Spinal cord (tissue), 10 donors: ENCODE measurements around the gene RNF13. TPM values are rescaled to one million over a fixed set of nuclear protein-coding genes. Genes with fewer than 3 reads are reported as not detected.

Experiments used
- DNase-seq, 6 donors: peaks; one replicate each; pipeline versions ENCODE4 v3.0.0 to v3.0.0-alpha.2; 2013 to 2015; ENCODE audit warnings: low spot score in 6 of 6, low read depth in 4 of 6
- H3K27ac ChIP-seq: one replicate; pipeline ENCODE4 v1.5.1; 2013; ENCODE audit warnings: low read depth, low read length, control low read depth
- H3K27me3 ChIP-seq: one replicate; pipeline ENCODE4 v1.6.1; 2013; ENCODE audit warnings: low read length; ENCODE audit not compliant: control insufficient read depth, insufficient read depth
- H3K36me3 ChIP-seq: one replicate; pipeline ENCODE4 v1.6.1; 2013; ENCODE audit warnings: low read length; ENCODE audit not compliant: control insufficient read depth, insufficient read depth
- H3K4me1 ChIP-seq: one replicate; pipeline ENCODE4 v1.6.1; 2013; ENCODE audit warnings: low read length; ENCODE audit not compliant: control insufficient read depth, insufficient read depth
- H3K4me3 ChIP-seq: one replicate; pipeline ENCODE4 v1.5.1; 2013; ENCODE audit warnings: low read depth, low read length, control low read depth
- H3K9me3 ChIP-seq: one replicate; pipeline ENCODE4 v1.6.1; 2013; ENCODE audit warnings: low read length; ENCODE audit not compliant: control insufficient read depth, insufficient read depth
- WGBS: methylation state at CpG from one replicate; pipeline ENCODE4 v1.1.5; 2013; ENCODE audit warnings: missing lambda C conversion rate; ENCODE audit not compliant: insufficient coverage; 5-methylcytosine and 5-hydroxymethylcytosine counted together
- polyA plus RNA-seq, 2 donors: library from polyadenylated mRNA; unstranded; fragments of 120-200 nt; gene quantifications; one replicate each; pipeline ENCODE4 v1.2.1, GENCODE V29; 2013; ENCODE audit not compliant: insufficient read length in 2 of 2
- total RNA-seq, 2 donors: library from RNA; depleted of rRNA in 1 of 2; stranded (reverse); fragments of 120-200 nt in 1 of 2; fragments of >200 nt in 1 of 2; gene quantifications; one replicate each; pipeline versions ENCODE4 v1.2.3 to v1.2.4, GENCODE V29; 2013 to 2014
- donor health status: healthy.

The RNF13 gene
- total and polyA plus RNA-seq, 4 donors: 95.0 to 260 (median 116) TPM

- WGBS: no CpG with 5 or more reads among the region's 1 CpG
- Histone ChIP-seq H3K27ac (no peak overlapping the region), H3K4me1 (no peaks in the 10 kb centered on the region), H3K4me3 (no peak overlapping the region), H3K36me3 (peaks cover 4% of the 10 kb centered on the region), H3K27me3 (no peaks in the 10 kb centered on the region), H3K9me3 (no peaks in the 10 kb centered on the region)
- no peak for DNase-seq
Observed at GRCh38 chr3:149845570-149846244, 32.7 kb downstream of the RNF13 start.

GRCh38 chr3:149848238-149848637, 35.2 kb downstream of the RNF13 start:
- H3K4me3 ChIP-seq: no peak overlapping the region
- no peaks in the 10 kb centered on the region for H3K27me3 ChIP-seq
- H3K4me1 ChIP-seq: no peaks in the 10 kb centered on the region
- H3K36me3 ChIP-seq: peaks cover 5% of the 10 kb centered on the region
- WGBS: 86% methylated on average over 1 of the region's 1 CpG
- no peaks in the 10 kb centered on the region for H3K9me3 ChIP-seq
- no peak for DNase-seq
- no peak overlapping the region for H3K27ac ChIP-seq

GRCh38 chr3:149848688-149849087, 35.7 kb downstream of the RNF13 start:
- WGBS: no CpG with 5 or more reads among the region's 1 CpG
- Histone ChIP-seq H3K9me3 (no peaks in the 10 kb centered on the region), H3K36me3 (peaks cover 8% of the 10 kb centered on the region), H3K4me1 (no peaks in the 10 kb centered on the region), H3K27me3 (no peaks in the 10 kb centered on the region), H3K27ac (no peak overlapping the region), H3K4me3 (no peak overlapping the region)
- no peak for DNase-seq

- no peaks in the 10 kb centered on the region for H3K27me3 ChIP-seq
- peaks cover 15% of the 10 kb centered on the region for H3K36me3 ChIP-seq
- no peaks in the 10 kb centered on the region for H3K4me1 ChIP-seq
- no peaks in the 10 kb centered on the region for H3K9me3 ChIP-seq
- peak in 1 of 6 donors; percentile 24 for DNase-seq
- no peak overlapping the region for H3K4me3 ChIP-seq
- no peak overlapping the region for H3K27ac ChIP-seq
- WGBS: 88% methylated on average over 2 of the region's 6 CpGs
Observed at GRCh38 chr3:149850787-149851584, 38.0 kb downstream of the RNF13 start.

GRCh38 chr3:149858911-149859310, 45.9 kb downstream of the RNF13 start:
- H3K9me3 ChIP-seq: no peaks in the 10 kb centered on the region
- no peak for DNase-seq
- H3K4me1 ChIP-seq: no peaks in the 10 kb centered on the region
- no peak overlapping the region for H3K4me3 ChIP-seq
- H3K36me3 ChIP-seq: peaks cover 9% of the 10 kb centered on the region
- no peak overlapping the region for H3K27ac ChIP-seq
- no peaks in the 10 kb centered on the region for H3K27me3 ChIP-seq
- no CpG with 5 or more reads among the region's 2 CpGs for WGBS

GRCh38 chr3:149860881-149861280, 47.9 kb downstream of the RNF13 start:
- Histone ChIP-seq H3K27me3 (no peaks in the 10 kb centered on the region), H3K9me3 (no peaks in the 10 kb centered on the region), H3K27ac (no peak overlapping the region), H3K36me3 (peaks cover 4% of the 10 kb centered on the region), H3K4me1 (no peaks in the 10 kb centered on the region), H3K4me3 (no peak overlapping the region)
- no peak for DNase-seq
- no CpG with 5 or more reads among the region's 3 CpGs for WGBS

- Histone ChIP-seq H3K4me1 (no peaks in the 10 kb centered on the region), H3K27me3 (no peaks in the 10 kb centered on the region), H3K27ac (no peak overlapping the region), H3K4me3 (no peak overlapping the region), H3K36me3 (no peaks in the 10 kb centered on the region), H3K9me3 (peaks cover 2% of the 10 kb centered on the region)
- no CpG with 5 or more reads among the region's 1 CpG for WGBS
- DNase-seq: no peak
Observed at GRCh38 chr3:149867563-149867962, 54.5 kb downstream of the RNF13 start.

GRCh38 chr3:149871855-149872254, 58.8 kb downstream of the RNF13 start:
- H3K27ac ChIP-seq: no peak overlapping the region
- no peaks in the 10 kb centered on the region for H3K27me3 ChIP-seq
- no peak for DNase-seq
- no CpG with 5 or more reads among the region's 3 CpGs for WGBS
- H3K9me3 ChIP-seq: peaks cover 2% of the 10 kb centered on the region
- no peaks in the 10 kb centered on the region for H3K4me1 ChIP-seq
- H3K4me3 ChIP-seq: no peak overlapping the region
- H3K36me3 ChIP-seq: no peaks in the 10 kb centered on the region

- Histone ChIP-seq H3K9me3 (peaks cover 2% of the 10 kb centered on the region), H3K4me1 (no peaks in the 10 kb centered on the region), H3K36me3 (no peaks in the 10 kb centered on the region), H3K27me3 (no peaks in the 10 kb centered on the region), H3K4me3 (no peak overlapping the region), H3K27ac (no peak overlapping the region)
- DNase-seq: no peak
- WGBS: 100% methylated on average over 1 of the region's 2 CpGs
Observed at GRCh38 chr3:149872589-149872988, 59.6 kb downstream of the RNF13 start.

- no peaks in the 10 kb centered on the region for H3K9me3 ChIP-seq
- no peak for DNase-seq
- no peak overlapping the region for H3K4me3 ChIP-seq
- H3K4me1 ChIP-seq: no peaks in the 10 kb centered on the region
- H3K27me3 ChIP-seq: no peaks in the 10 kb centered on the region
- H3K27ac ChIP-seq: no peak overlapping the region
- no peaks in the 10 kb centered on the region for H3K36me3 ChIP-seq
- no CpG with 5 or more reads among the region's 1 CpG for WGBS
Observed at GRCh38 chr3:149877668-149878067, 64.7 kb downstream of the RNF13 start.
